Astrocyte of the hippocampus (primary cell): ENCODE results near the gene CIAO3.
"Not testable (repeated sequence)": the region's sequence is repeated elsewhere in the genome, so short reads cannot be mapped to it uniquely, and the experiment has no call there.

ENCODE experiments used
- DNase-seq: peaks from one replicate; pipeline ENCODE4 v3.0.0; 2011; ENCODE audit warnings: low read depth, low spot score

Gene CIAO3

DNA sequence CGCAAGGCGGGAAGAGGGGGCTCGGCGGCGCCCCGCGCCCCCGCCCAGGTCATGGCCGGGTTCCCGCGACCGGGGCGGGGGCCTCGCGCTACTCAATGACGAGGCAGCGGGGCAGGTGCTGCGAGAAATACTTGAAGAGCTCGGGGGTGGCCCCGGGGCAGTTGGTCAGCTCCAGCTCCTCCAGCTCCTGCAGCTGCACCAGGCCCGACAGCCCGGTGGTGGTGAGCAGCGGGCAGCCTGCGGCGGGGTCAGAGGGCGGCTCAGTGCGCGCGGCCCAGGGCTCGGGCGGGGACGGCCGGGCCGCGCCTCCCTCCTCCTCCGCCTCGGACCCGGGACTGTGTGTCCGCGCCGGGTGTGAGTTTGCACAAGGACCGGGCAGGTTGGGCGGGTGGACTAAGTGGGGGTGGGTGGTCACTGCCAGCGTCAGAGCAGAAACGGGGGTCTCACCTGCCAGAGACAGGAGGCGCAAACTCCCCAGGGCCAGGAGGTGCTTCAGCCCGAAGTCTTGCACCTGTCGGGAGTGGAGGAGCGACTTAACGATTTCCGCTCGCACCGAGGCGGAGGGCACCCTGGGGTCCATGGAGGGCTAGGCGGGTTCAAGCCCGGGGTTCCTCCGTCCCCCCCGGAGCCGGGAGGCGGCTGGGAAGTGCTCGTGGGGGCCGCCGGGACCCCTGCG, 46.5 kb downstream of the CIAO3 start:
- no peak for DNase-seq

DNA sequence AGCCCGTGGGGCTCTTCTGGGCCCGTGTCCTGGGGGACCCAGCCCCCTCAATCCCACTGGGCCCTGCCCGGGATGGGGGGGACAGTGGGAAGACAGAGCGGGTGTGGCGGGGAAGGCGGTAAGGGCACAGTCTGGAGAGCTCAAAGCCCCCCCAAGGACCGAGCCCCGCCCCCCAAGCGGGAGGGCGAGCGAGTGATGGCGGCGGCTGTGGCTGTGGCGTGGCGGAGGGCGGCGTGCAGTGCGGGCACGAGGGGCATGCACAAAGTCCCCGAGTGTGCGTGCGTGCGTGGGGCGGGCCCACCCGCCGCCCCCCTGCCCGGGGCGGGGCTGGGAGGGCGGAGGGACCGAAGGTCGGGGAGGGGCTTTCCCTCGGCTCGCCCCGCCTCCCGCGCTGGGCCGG, 47.0 kb downstream of the CIAO3 start:
- no peak for DNase-seq

DNA sequence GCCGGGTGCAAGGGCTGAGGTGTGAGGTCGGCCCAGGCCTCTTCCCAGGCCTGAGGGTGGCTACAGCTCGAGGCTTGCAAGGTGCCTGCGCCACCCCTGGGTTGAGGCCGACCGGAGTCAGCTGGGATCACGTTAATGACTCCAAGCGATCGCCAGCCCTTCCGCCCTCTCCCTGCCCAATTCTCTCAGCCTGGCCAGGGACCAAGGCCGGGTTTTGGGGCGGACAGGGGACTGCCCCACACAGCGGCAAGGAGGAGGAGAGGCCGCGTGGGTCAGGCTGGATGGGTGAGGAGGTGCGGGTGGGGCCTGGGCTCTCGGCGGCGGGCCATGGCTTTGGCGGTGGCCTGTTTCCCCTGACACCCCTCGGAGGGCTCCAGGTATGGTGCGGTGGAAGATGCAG, 47.4 kb downstream of the CIAO3 start:
- no peak for DNase-seq

DNA sequence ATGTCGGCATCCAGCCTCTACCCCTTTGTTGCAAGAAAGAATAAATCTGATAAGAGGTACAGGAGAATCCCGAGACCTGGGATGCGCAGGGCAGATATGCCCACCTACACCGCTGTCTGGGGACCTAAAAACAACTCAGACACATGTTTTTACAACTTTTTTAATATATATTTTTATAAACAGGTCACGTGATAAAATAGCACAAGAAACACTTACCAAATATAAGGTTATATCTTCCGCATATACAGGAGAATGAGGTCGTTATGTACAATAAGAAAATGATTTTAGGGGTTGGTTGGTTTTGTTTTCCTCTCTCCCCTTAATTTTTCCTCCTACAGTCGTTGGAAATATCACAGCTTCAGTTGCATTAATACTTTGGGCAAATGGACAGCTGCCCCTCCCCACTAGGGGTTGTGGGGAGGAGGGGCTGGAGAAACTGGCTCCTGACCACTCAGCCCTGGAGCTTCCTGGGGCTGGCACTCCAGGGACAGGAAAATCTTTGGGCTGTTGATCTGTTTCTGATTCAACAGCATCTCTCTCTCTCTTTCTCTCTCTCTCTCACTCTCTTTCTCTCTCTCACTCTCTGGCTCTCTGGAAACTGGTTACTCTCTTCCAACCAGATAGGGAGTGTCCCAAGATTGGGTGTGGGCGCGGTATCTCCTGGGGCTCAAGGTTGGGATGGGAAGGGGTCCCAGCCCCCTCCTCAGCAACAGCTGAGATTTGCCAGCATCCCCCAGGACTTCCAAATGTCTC, 48.3 kb downstream of the CIAO3 start:
- DNase-seq, result no peak

DNA sequence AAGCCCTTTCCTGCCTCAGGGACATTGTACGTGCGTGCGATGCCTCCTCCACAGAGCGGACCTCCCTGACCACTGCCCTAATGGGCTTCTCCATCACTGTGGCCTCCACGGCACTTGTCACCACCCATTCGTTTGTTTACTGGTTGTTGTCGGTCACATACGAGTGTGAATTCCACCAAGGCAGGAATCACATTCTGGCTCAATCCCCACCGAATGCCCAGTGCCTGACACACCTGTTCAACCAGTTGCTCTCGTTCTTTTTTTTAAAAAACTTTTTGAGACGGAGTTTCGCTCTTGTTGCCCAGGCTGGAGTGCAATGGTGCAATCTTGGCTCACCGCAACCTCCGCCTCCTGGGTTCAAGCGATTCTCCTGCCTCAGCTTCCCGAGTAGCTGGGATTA, 49.6 kb downstream of the CIAO3 start:
- not testable (repeated sequence) for DNase-seq

DNA sequence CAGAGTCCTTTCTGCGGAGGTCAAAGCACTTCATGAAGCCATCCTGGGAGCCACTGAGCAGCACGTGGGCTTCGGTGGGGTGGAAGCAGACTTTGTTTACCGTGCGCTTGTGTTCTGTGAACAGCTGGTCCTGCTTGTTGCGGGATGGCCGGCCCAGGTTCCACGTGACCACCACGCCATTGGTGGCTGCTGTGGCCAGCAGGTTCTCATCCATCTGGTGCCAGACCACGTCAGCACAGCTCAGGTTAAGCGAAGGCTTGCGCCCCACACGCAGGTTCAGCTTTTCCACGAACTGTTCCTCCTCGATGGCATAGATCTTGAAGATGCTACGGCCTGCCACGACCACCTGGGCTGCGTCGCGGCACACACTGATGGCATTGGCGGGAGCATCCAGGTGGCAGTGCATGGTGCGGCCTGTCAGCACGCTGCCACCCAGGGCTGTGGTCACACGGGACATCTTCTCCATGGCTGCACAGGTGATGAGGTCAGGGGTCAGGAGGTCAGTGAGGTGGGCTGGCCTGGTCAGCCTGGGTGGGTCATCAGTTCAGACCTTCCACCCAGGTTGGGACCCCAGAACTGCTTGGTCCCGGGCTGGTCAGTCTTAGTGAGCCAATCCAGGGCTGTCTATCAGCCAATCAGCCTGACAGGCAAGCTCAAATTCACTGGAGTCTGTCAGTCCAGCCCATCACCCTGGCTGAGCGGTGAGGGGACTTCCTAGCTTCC, 51.5 kb downstream of the CIAO3 start:
- DNase-seq, result no peak

DNA sequence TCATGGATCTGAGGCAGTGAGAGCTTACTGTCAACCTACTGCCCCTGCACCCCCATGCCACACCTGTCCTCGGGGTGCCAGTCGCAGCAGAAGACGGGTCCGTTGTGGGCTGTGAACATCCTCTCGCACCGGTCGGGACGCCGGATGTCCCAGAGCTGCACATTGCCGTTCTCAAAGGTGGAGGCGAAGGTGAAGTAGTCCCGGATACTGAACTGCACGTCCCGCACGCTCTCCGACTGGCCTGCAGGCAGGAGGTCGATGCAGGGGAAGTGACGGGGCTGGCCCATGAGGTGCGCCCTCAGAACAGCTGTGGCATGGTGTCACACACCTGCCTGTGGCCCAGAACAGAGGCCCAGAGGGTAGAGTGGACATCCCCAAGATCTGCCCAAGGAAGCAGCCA, 53.3 kb downstream of the CIAO3 start:
- DNase-seq, result no peak

DNA sequence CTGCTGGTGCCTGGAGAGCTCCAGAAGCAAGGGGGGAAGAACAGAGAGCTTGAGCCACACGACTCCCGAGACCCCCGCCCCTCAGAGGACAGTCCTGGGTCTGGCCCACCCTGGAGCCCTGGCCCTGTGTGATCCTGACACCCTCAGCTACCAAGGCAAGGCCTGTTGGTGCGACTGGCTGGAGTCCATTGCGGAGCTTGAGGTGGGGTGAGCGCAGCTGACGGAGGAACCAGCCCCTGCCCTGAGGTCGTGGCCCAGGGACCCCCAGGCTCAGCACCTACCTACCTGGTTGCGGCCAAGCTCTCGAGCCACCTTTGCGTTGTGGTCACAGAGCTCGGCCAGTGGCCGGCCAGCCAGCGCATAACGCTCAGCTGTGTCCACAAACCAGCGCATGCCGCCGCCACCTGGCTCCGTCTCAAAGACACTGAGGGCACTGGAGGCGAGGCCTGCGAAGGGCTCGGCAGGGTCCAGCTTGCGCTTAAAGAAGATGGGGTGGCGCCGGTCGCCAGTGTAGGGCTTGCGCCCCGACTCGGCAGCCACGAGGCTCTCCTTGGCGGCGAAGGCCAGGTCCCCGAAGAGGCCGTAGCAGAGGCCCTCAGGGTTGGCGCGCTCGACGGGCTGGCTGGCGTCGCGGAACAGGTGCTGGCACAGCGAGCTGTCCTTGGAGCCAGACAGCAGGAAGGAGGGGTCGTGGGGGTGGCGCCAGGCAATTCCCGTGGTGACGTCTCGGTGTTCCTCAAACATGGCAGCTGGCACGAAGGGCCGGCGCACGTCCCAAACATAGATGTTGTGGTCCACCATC, 54.1 kb downstream of the CIAO3 start:
- DNase-seq, result no peak

DNA sequence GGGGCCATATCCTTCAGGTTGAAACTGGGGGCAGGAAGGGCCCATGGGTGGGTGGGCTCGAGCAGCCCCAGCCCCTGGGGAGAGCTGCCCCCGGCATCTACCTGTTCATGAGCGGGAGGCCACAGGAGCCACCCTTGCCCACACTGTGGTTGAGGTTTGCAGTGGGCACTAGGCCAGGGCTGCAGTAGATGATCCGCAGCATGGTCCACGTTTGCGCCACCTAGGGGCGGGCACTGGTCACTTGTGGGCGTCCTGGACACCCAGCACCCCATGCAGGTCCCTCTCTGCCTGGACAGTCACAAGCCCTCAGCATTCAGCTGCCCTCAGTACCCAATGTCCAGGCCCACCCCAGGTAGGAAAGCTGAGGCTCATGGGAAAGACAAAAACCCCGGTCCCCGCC, 54.8 kb downstream of the CIAO3 start:
- peak; percentile 61 for DNase-seq

DNA sequence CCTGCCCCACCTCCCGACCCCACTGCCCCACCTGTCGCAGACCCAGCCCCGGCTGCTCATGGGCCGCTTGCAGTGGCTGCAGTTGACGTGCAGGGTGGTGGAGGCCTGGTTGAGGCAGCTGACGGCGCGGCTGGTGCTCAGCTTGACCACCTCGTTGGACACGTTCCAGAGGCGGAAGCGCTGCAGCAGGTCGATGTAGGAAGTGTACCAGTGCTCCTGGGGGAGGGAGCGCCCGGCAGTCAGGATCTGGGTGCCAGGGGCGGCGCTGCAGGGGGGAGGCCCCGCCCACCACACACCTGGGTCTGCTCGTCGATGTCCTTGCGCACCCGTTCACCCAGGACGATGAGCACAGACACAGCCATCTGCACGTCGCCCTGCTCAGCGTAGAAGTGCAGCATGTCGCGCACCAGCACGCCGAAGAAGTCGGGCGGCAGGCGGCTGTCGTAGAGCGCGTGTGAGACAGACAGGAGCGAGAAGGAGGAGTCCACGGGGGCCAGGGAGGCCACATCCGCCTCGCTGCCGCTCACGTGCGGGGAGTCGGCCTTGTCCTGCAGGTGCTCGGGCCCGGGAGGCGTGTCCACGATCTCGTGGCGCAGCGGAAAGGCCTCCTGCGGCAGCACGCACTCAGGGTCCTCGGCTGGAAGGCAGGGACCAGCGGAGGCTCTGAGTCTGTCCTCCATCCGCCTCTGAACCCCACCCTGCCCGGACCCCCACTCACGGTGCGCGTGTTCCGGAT, 55.7 kb downstream of the CIAO3 start:
- DNase-seq, result no peak

DNA sequence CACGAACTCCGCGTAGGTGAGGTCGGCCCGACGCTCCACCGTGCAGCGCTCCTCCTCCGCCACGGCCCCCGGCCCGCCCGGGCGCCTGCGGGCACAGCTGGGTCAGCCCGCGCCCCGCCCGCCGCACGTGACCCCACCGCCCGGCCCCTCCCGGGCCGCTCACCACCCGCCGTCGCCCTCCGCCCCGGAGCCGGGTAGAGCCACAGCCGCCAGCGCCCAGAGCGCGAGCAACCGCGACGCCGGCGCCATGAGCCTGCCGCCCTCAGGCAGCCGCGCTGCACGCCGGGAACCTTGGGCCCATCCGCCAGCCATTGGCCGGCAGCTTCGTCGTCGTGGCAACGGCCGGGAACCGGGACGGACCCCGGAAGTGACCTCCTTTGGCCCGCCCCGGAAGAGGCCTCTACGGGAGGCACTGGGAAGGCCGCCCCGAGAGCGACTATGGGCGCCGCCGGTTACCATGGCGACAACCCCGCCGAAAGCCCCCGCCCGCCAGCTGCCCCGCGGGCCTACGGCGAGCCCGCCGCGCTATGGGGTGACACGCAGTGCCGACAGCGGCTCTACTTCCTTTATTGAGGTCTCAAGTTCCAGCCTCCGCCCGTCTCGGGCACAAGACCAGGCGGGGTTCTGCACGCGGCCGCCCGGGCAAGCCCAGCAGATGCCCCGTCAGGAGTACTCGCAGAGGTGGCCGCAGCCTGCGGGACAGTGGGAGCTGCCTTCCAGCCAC, 56.6 kb downstream of the CIAO3 start, which contains the start of gene JMJD8:
TSS of gene JMJD8 (minus strand) at position 264 of the 724 bp plus-strand sequence. CDS start at position 249, 15 bp downstream.
- DNase-seq, result peak; percentile 99

DNA sequence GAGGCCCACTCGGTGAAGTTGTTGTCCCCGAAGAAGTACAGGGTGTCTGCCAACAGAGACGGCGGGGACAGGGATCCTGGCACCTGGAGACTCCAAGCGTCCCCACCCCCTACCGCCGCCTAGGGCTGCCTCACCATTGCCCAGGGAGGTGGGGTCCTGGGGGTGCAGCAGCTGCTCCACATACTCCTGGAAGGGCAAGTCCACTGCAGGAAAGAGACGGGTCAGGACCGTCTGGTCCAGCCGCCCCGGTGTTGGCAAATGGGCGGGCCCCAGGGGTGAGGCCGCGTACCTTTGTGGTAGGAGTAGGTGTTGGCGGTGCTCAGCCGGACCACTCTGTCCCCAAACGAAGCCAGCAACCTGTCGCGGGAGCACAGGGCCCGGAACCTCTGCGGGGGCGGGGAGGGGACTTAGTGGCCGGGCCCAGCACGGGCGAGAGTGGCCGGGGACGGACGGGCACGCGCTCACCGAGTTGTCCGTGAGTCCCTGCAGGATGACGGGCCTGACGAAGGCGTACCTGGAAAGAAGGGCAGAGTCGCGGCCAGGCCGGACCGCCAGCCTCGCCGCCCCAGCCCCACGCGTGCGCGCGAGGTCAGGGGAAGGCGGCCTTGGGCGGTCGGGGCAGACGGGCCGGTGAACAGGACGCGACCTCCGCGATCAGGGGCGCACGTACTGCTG, 57.3 kb downstream of the CIAO3 start:
- DNase-seq, result no peak

DNA sequence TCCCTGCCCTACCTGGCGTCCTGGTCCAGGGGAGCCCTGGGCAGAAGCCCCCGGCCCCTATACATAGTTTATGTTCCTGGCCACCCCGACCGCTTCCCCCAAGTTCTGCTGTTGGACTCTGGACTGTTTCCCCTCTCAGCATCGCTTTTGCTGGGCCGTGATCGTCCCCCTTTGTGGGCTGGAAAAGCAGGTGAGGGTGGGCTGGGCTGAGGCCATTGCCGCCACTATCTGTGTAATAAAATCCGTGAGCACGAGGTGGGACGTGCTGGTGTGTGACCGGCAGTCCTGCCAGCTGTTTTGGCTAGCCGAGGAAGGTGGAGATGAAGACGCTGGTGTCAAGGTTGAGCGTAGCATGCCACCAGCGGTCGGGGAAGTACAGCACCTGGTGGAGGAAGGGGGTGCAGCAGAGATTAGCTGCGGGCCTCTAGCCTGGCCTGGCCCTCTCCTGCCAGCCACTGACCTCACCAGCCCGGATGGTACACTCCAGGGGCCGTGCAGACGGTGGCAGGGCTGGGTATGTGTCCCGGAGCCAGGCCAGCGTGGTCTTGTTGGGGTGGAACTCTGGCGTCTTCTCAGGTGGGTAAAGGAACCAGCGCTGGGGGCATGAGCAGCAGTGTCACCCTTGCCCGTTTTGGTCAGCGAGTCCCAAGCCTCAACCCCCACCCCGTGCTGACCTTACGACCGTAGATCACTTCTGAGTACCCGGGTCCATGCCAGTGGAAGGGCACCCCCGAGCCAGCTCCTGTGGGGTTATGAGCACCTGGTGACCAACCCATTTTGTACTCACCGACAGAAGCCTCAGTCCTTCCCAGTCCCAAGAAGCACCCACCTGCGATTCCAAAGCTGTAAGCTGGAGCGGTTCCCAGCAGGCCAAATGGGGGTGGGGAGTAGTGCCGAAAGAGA, 58.1 kb downstream of the CIAO3 start:
- DNase-seq, result no peak

DNA sequence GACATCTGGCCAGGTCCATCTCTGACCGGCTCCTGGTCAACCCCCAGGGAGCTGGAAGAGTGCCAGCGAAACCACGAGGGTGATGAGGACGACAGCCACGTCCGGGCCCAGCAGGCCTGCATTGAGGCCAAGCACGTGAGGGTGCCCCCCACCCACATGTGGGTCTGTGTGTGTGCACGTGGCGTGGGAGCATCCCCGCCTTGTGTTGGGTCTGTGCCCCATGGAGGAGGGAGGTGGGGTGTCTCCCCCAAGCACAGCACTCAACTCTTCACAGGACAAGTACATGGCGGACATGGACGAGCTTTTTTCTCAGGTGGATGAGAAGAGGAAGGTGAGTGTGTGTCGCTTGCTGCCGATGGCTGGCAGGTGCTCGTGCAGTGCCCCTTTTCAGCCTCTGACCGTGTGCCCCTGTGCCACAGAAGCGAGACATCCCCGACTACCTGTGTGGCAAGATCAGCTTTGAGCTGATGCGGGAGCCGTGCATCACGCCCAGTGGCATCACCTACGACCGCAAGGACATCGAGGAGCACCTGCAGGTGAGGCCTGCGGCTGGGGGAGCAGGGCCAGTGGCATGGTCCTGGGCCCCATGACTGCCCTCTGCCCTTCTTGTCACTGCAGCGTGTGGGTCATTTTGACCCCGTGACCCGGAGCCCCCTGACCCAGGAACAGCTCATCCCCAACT, 58.9 kb downstream of the CIAO3 start:
- no peak for DNase-seq

DNA sequence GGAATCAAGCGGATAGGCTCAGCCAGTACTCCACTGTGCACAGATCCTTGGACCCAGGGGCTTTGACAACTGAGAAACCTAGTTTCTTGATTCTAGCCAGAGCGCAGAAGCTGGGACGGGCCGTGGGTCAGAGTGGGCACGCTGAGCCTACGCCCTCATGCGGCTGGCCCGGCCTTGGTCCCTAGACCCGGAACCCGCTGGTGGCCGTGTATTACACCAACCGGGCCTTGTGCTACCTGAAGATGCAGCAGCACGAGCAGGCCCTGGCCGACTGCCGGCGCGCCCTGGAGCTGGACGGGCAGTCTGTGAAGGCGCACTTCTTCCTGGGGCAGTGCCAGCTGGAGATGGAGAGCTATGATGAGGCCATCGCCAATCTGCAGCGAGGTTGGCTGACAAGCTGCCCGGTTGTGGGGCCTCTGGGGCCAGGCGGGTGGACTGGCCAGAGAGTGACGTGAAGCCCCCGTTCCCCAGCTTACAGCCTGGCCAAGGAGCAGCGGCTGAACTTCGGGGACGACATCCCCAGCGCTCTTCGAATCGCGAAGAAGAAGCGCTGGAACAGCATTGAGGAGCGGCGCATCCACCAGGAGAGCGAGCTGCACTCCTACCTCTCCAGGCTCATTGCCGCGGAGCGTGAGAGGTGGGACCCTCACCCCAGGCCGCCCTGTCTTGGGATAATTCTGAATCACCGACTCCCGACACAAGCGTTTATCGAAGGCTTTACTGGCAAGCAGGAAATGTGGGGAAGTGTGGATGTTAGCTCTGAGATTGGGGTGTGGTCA, 59.6 kb downstream of the CIAO3 start:
- peak; percentile 62 for DNase-seq

DNA sequence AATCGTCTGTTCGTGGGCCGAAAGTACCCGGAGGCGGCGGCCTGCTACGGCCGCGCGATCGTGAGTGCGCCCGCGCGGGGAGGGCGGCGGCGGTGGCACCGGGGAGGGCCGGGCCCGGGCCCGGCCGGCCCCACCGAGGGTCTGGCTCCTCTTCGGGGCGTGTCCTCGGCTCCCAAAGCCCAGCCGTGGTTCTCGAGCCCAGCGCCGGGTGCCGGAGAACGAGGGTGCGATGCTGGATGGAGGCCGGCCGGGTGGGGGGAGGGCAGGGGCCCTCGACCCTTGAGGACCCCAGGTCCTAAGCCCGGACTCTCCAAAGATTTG, 60.2 kb downstream of the CIAO3 start:
- DNase-seq, result no peak

DNA sequence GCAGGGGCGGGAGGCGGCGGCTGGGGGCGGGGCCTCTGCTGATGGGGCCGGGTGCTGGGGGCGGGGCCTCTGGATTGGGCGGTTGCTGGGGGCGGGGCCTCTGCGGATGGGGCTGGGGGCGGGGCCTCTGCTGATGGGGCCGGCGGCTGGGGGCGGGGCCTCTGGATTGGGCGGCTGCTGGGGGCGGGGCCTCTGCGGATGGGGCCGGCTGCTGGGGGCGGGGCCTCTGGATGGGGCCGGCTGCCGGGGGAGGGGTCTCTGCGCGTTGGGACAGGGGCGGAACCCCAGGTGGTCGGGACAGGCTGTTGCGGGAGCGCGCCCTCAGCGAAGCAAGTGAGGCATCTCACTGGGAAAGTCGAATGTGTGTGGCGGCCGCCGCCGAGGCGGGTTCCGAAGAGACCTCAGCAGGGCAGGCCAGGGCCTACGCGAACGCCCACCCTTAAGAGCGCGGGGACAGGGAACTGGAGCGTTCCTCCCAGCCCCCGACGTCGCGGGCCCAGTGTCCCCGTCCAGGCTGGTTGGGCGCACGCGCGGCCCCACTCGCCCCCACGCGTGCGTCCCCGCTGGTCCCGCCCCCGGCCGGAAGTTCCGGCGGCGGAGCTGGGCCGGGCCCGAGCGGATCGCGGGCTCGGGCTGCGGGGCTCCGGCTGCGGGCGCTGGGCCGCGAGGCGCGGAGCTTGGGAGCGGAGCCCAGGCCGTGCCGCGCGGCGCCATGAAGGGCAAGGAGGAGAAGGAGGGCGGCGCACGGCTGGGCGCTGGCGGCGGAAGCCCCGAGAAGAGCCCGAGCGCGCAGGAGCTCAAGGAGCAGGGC, 60.8 kb downstream of the CIAO3 start, which contains the start of gene STUB1:
TSS of gene STUB1 (plus strand) at position 597 of the 811 bp plus-strand sequence. CDS start at position 713, 116 bp downstream.
- DNase-seq, result peak; percentile 92
